ENCODE data around the gene EP400.

The EP400 gene

DNA sequence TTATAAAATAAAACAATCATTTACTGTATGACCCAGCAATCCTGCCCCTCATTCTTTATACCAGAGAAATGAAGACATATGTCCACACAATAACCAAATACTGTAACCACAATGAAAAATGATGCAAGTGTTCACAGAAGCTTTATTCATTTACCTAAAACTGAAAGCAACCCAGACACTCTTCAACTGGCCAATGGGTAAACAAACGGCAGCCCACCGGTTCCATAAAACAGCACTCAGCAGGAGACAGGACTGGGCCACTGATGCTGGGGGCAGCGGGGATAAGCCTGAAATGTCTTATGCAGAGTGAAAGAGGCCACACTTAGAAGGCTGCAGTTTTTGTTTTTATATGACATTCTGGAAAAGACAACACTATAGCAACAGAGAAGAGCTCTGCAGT lies 179.3 kb downstream of the EP400 start:
- peak; percentile 28 for DNase-seq

DNA sequence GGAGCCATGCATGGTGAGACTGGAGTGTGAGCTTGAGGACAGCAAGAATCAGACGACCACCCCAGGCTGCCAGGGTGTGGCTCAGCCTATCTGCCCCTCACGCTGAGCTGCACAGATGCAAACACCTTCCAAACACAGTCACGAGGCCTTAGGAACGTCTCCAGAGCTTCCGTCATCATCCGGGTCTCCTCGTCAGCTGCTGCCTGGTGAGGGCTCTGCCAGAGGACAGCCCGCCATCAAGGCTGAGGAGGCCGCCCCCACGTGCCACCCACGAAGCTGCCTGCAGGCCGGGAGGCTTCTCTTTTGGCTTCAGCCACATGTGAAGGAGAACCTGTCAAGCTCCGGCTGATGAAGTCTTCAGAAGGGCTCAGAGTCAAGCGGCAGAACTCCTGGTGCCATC lies 180.9 kb downstream of the EP400 start:
- peak; percentile 40 for DNase-seq
